CD4-positive, alpha-beta T cell treated with Interleukin-1 beta for 1 hour (primary cell): ENCODE results near the gene NACA.

Experiments
- DNase-seq, 2 donors: peaks; one replicate each; pipeline ENCODE4 v3.0.0-alpha.2; 2020 to 2022

Gene NACA

GRCh38 chr12:56687223-56688128 lies 37.6 kb downstream of the NACA start:
- peak; percentile 72 to 74 for DNase-seq

- DNase-seq = peak in 1 of 2 donors; percentile 33
Measured at GRCh38 chr12:56684745-56685359, 40.2 kb downstream of the NACA start.

GRCh38 chr12:56682323-56682722 lies 42.8 kb downstream of the NACA start:
- DNase-seq = no peak

GRCh38 chr12:56679883-56680575 lies 45.1 kb downstream of the NACA start:
- no peak for DNase-seq

GRCh38 chr12:56678852-56679251 lies 46.2 kb downstream of the NACA start:
- no peak for DNase-seq

GRCh38 chr12:56677680-56678079 lies 47.4 kb downstream of the NACA start:
- DNase-seq = no peak

GRCh38 chr12:56676851-56677580 lies 48.1 kb downstream of the NACA start:
- no peak for DNase-seq

GRCh38 chr12:56671608-56672007 lies 53.5 kb downstream of the NACA start:
- DNase-seq = no peak

GRCh38 chr12:56670836-56671235 lies 54.3 kb downstream of the NACA start:
- no peak for DNase-seq

- DNase-seq = no peak
Measured at GRCh38 chr12:56668197-56668457, 57.0 kb downstream of the NACA start.
